HS-5 (cell line): ENCODE measurements around the gene FSD2.
A peak's percentile ranks its signal among the peaks of the same experiment; 100 is the strongest.

ENCODE experiments used
- DNase-seq: peaks from one replicate; pipeline ENCODE4 v3.0.0-alpha.2; 2012; ENCODE audit warnings: low read depth

Gene FSD2

GRCh38 chr15:82805994-82806406 is at the start of gene FSD2:
TSS of gene FSD2 (minus strand) at chr15:82806069. CDS start at chr15:82787390, 18,679 bp downstream.
- no peak for DNase-seq

- DNase-seq = no peak
Measured at GRCh38 chr15:82854554-82854953, 48.7 kb upstream of the FSD2 start.

- no peak for DNase-seq
Measured at GRCh38 chr15:82852941-82853561, 47.2 kb upstream of the FSD2 start.

- DNase-seq = no peak
Measured at GRCh38 chr15:82851981-82852511, 46.2 kb upstream of the FSD2 start.

GRCh38 chr15:82851306-82851850 is 45.5 kb upstream of the FSD2 start:
- DNase-seq = no peak

GRCh38 chr15:82850731-82851130 is 44.9 kb upstream of the FSD2 start:
- no peak for DNase-seq

GRCh38 chr15:82849556-82850512 is 44.0 kb upstream of the FSD2 start:
- DNase-seq = no peak

GRCh38 chr15:82848241-82848993 is 42.5 kb upstream of the FSD2 start:
- no peak for DNase-seq

- DNase-seq = no peak
Measured at GRCh38 chr15:82847703-82848102, 41.8 kb upstream of the FSD2 start.

- DNase-seq = no peak
Measured at GRCh38 chr15:82846621-82847020, 40.8 kb upstream of the FSD2 start.

- no peak for DNase-seq
Measured at GRCh38 chr15:82845686-82846085, 39.8 kb upstream of the FSD2 start.

- DNase-seq = no peak
Measured at GRCh38 chr15:82843566-82843965, 37.7 kb upstream of the FSD2 start.

- no peak for DNase-seq
Measured at GRCh38 chr15:82840166-82840565, 34.3 kb upstream of the FSD2 start.

- DNase-seq = no peak
Measured at GRCh38 chr15:82839136-82839535, 33.3 kb upstream of the FSD2 start.

GRCh38 chr15:82838096-82838735 is 32.3 kb upstream of the FSD2 start:
- DNase-seq = no peak

GRCh38 chr15:82835391-82835917 is 29.6 kb upstream of the FSD2 start:
- DNase-seq = no peak

- no peak for DNase-seq
Measured at GRCh38 chr15:82833362-82833682, 27.5 kb upstream of the FSD2 start.

- peak; percentile 86 for DNase-seq
Measured at GRCh38 chr15:82832601-82833361, 26.9 kb upstream of the FSD2 start.

GRCh38 chr15:82831894-82832600 is 26.2 kb upstream of the FSD2 start:
- no peak for DNase-seq
